GM18499 (cell line): ENCODE data around the gene TUB.

Source experiments
- ATAC-seq: cut with Tn5 transposase; IDR thresholded peaks from one replicate; pipeline ENCODE4 v1.9.1; 2021; ENCODE audit warnings: moderate number of reproducible peaks; ENCODE audit not compliant: insufficient read depth, unreplicated experiment

Gene TUB

GRCh38 chr11:8080674-8081590, at the start of gene TUB:
TUB (plus strand) TSS chr11:8081211; CDS start chr11:8081511, 300 bp downstream.
- ATAC-seq: no peak

- ATAC-seq: no peak
These were observed 49.5 kb upstream of the TUB start for GRCh38 chr11:8031248-8032115.

- no peak for ATAC-seq
These were observed 48.9 kb upstream of the TUB start for GRCh38 chr11:8032122-8032521.

- no peak for ATAC-seq
These were observed 48.3 kb upstream of the TUB start for GRCh38 chr11:8032576-8033304.

GRCh38 chr11:8033305-8034105, 47.5 kb upstream of the TUB start:
- no peak for ATAC-seq

- no peak for ATAC-seq
These were observed 46.9 kb upstream of the TUB start for GRCh38 chr11:8034106-8034585.

GRCh38 chr11:8034604-8035190, 46.3 kb upstream of the TUB start:
- ATAC-seq: no peak

GRCh38 chr11:8035200-8035855, 45.7 kb upstream of the TUB start:
- ATAC-seq: no peak

GRCh38 chr11:8036002-8036802, 44.8 kb upstream of the TUB start:
- ATAC-seq: no peak

GRCh38 chr11:8036986-8037385, 44.0 kb upstream of the TUB start:
- no peak for ATAC-seq

GRCh38 chr11:8038393-8038792, 42.6 kb upstream of the TUB start:
- no peak for ATAC-seq

GRCh38 chr11:8038811-8039529, 42.0 kb upstream of the TUB start:
- no peak for ATAC-seq

GRCh38 chr11:8039530-8040260, 41.3 kb upstream of the TUB start:
- ATAC-seq: no peak

GRCh38 chr11:8040261-8040920, 40.6 kb upstream of the TUB start:
- ATAC-seq: no peak

- ATAC-seq: no peak
These were observed 40.1 kb upstream of the TUB start for GRCh38 chr11:8040921-8041285.

- ATAC-seq: no peak
These were observed 39.4 kb upstream of the TUB start for GRCh38 chr11:8041576-8041975.
